Panc1 (cell line): Measurements from ENCODE around the gene MRFAP1L1. TPM values are rescaled to one million over a fixed set of nuclear protein-coding genes. Genes with fewer than 3 reads are reported as not detected.

Experiments used
- ATAC-seq: fragments of 200-7000 bp; cut with Tn5 transposase; 2 replicates; pipeline ENCODE4 v1.9.1; 2020; ENCODE audit warnings: mild to moderate bottlenecking, moderate library complexity
- BruUV-seq: library from RNA; stranded (reverse); fragments of 400-500 nt; replicated peaks from 2 replicates; lab custom pipeline; 2021; lab: Mats Ljungman, UMichigan
- CTCF ChIA-PET: fragments of 300-600 bp; sonication (Branson Sonifier 250); formaldehyde crosslinking; loops from one replicate; lab custom pipeline; 2022; ENCODE audit warnings: antibody characterized with exemption; lab: Charles Lee
- POLR2A ChIA-PET: fragments of 300-600 bp; sonication (Branson Sonifier 250); formaldehyde crosslinking; loops from one replicate; lab custom pipeline; 2022; ENCODE audit warnings: antibody characterized with exemption; lab: Charles Lee
- DNase-seq: peaks from one replicate; pipeline ENCODE4 v3.0.0-alpha.2; 2010; ENCODE audit warnings: low read depth, low spot score
- H3K27ac ChIP-seq: 2 replicates; pipeline ENCODE4 v1.5.1; 2011; ENCODE audit warnings: mild to moderate bottlenecking, low read length, inconsistent platforms
- H3K27me3 ChIP-seq: fragments of 200-500 bp; sonication (Bioruptor generic); 2 replicates; pipeline ENCODE4 v1.6.0; 2014; ENCODE audit warnings: low read length, inconsistent platforms; ENCODE audit not compliant: control insufficient read depth, insufficient read depth
- H3K36me3 ChIP-seq: fragments of 200-500 bp; sonication (Bioruptor generic); 2 replicates; pipeline ENCODE4 v1.5.1; 2014; ENCODE audit warnings: inconsistent platforms, mild to moderate bottlenecking, low read length, moderate library complexity; ENCODE audit not compliant: control insufficient read depth, insufficient read depth
- H3K4me1 ChIP-seq: 2 replicates; pipeline ENCODE4 v1.5.1; 2011; ENCODE audit warnings: inconsistent platforms, mild to moderate bottlenecking, low read length, moderate library complexity; ENCODE audit not compliant: control insufficient read depth, insufficient read depth
- H3K4me3 ChIP-seq, 2 experiments: 2 replicates each; pipeline ENCODE4 v1.5.1; 2011 to 2012; ENCODE audit warnings: low read depth in 2 of 2, low read length in 2 of 2, mild to moderate bottlenecking in 2 of 2, inconsistent platforms in 1 of 2, moderate library complexity in 1 of 2
- H3K9me3 ChIP-seq: fragments of 200-500 bp; sonication (Bioruptor generic); 2 replicates; pipeline ENCODE4 v1.5.1; 2014; ENCODE audit warnings: low read depth, mild to moderate bottlenecking, inconsistent platforms, low read length, moderate library complexity; ENCODE audit not compliant: control insufficient read depth, insufficient read depth
- CTCF ChIP-seq: fragments of 450-650 bp; IDR thresholded peaks from 2 replicates; pipeline ENCODE4 v1.5.1; 2017; ENCODE audit warnings: mild to moderate bottlenecking
- POLR2AphosphoS5 ChIP-seq: IDR thresholded peaks from 2 replicates; pipeline ENCODE4 v1.6.1; 2012; ENCODE audit warnings: mild to moderate bottlenecking, low read depth, low read length, moderate library complexity
- SIN3A ChIP-seq: IDR thresholded peaks from 2 replicates; pipeline ENCODE4 v1.6.1; 2012; ENCODE audit warnings: low read depth, mild to moderate bottlenecking, low read length, moderate library complexity, borderline replicate concordance; ENCODE audit not compliant: insufficient read depth
- TCF7L2 ChIP-seq: IDR thresholded peaks from 2 replicates; pipeline ENCODE4 v1.6.1; 2011; ENCODE audit warnings: mild to moderate bottlenecking, low read depth, low read length, inconsistent platforms
- in situ Hi-C: cut with HindIII; loops from 2 replicates; pipeline ENCODE4 v1.10.0; 2016; ENCODE audit warnings: low sequenced_read_pairs, low pct_unique_long_range_greater_than_20kb
- intact Hi-C: fragments of 100-400 bp; cut with micrococcal nuclease; formaldehyde crosslinking; loops from one replicate; pipeline ENCODE4 v1.10.0; 2022; ENCODE audit not compliant: unreplicated experiment
- total RNA-seq: library from RNA; stranded (reverse); gene quantifications from one replicate; pipeline ENCODE4 v1.2.1, GENCODE V29; 2021; ENCODE audit not compliant: unreplicated experiment
- TF ChIP-seq, protein P1 (sequence below), 2 experiments: IDR thresholded peaks; 2 replicates each; pipeline ENCODE4 v1.6.1; 2011 to 2012; ENCODE audit warnings: low read depth in 2 of 2, control low read depth in 1 of 2, low read length in 1 of 2, mild to moderate bottlenecking in 1 of 2, moderate library complexity in 1 of 2; ENCODE audit not compliant: insufficient read depth in 1 of 2

Gene MRFAP1L1
- total RNA-seq, 1 experiment from 2014 or later = 29.5 TPM

DNA sequence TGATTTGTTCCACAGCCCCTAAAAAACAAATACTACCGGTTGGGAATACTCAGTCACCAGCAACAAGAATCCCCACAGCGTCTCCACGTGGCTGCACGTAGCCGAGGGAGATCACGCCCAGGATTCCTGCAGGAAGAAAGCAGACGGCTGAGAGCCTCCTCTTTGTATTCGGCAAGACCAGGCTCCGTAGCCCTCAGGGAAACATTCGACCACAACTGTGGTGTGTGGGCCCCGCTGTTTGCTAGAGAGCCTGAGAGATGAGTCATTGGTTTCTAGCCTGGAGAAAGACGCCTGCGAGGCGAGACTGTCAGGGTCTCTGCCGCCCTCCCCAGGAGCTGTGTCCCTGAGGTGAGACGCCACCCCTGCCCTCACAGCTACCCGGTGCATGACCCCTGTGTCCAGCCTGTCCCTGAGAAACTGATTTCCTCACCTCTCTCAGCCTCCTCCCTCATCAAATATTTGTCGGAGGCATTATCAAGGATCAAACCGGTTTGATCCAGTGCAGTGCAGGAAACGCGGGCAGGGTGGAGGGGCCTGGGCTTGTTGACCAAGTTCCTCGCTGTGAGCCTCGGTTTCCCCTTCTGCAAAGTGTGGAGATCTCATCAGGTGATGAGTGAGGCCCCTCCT, 20.7 kb downstream of the MRFAP1L1 start:
- Histone ChIP-seq H3K36me3 (no peaks in the 10 kb centered on the region), H3K27ac (peak overlapping the region; percentile 78), H3K27me3 (no peaks in the 10 kb centered on the region), H3K4me3 (peak overlapping the region in 1 of 2 experiments; percentile 8; a peak in 1 of 4 replicates), H3K9me3 (no peaks in the 10 kb centered on the region), H3K4me1 (peaks cover 36% of the 10 kb centered on the region)
- TF ChIP-seq TCF7L2 (no peak; the same call in 1 of the 2 replicates), SIN3A (no peak), CTCF (peak; percentile 13; the same call in 1 of the 2 replicates), POLR2AphosphoS5 (no peak)
- TF ChIP-seq, protein P1, sequence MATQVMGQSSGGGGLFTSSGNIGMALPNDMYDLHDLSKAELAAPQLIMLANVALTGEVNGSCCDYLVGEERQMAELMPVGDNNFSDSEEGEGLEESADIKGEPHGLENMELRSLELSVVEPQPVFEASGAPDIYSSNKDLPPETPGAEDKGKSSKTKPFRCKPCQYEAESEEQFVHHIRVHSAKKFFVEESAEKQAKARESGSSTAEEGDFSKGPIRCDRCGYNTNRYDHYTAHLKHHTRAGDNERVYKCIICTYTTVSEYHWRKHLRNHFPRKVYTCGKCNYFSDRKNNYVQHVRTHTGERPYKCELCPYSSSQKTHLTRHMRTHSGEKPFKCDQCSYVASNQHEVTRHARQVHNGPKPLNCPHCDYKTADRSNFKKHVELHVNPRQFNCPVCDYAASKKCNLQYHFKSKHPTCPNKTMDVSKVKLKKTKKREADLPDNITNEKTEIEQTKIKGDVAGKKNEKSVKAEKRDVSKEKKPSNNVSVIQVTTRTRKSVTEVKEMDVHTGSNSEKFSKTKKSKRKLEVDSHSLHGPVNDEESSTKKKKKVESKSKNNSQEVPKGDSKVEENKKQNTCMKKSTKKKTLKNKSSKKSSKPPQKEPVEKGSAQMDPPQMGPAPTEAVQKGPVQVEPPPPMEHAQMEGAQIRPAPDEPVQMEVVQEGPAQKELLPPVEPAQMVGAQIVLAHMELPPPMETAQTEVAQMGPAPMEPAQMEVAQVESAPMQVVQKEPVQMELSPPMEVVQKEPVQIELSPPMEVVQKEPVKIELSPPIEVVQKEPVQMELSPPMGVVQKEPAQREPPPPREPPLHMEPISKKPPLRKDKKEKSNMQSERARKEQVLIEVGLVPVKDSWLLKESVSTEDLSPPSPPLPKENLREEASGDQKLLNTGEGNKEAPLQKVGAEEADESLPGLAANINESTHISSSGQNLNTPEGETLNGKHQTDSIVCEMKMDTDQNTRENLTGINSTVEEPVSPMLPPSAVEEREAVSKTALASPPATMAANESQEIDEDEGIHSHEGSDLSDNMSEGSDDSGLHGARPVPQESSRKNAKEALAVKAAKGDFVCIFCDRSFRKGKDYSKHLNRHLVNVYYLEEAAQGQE (IDR thresholded peaks at IDR 0.05; ENCODE audit: insufficient read depth in 1 of 2, low read depth in 2 of 2, low read length in 1 of 2) = no peak
- ATAC-seq (peak; percentile 92), DNase-seq (no peak)
- ChIA-PET POLR2A (no interaction called here), CTCF (interaction anchor here (0.5 to 1.3 kb wide), 2 partner anchors 14 to 29 kb away, joined by 3 to 5 read pairs; no protein-coding TSS in a partner anchor)
- BruUV-seq = no TSS peak
- intact Hi-C loops (no loop called here), in situ Hi-C loops (no loop called here)

- ATAC-seq = peak; percentile 6; the same call in 1 of the 2 replicates
- in situ Hi-C loops (no loop called here), intact Hi-C loops (no loop called here)
- ChIA-PET CTCF (interaction anchor here (1.3 kb wide), 1 partner anchor 24 kb away, joined by 3 read pairs; no protein-coding TSS in a partner anchor), POLR2A (no interaction called here)
- H3K4me3 ChIP-seq = no peak overlapping the region
- no peaks in the 10 kb centered on the region for H3K36me3 ChIP-seq
- H3K9me3 ChIP-seq = no peaks in the 10 kb centered on the region
- DNase-seq = no peak
- BruUV-seq = no TSS peak
- H3K27ac ChIP-seq = peak overlapping the region; percentile 78
- H3K27me3 ChIP-seq = no peaks in the 10 kb centered on the region
- no peak for TF ChIP-seq POLR2AphosphoS5
- peaks cover 28% of the 10 kb centered on the region for H3K4me1 ChIP-seq
These were observed 21.5 kb downstream of the MRFAP1L1 start for GRCh38 chr4:6687947-6688878.
